ENCODE data around the gene SYNGAP1. TPM values are rescaled to one million over a fixed set of nuclear protein-coding genes. Genes with fewer than 3 reads are reported as not detected.

The SYNGAP1 gene
- total RNA-seq, 1 donor from 2014 or later = 3.3 TPM

- no peaks in the 10 kb centered on the region for H3K27me3 ChIP-seq (ENCODE audit: control insufficient read depth, insufficient read depth, low read length)
- no peak for DNase-seq (ENCODE audit: low read depth)
- H3K4me3 ChIP-seq (ENCODE audit: low read depth, low read length) = no peak overlapping the region
- no peaks in the 10 kb centered on the region for H3K36me3 ChIP-seq (ENCODE audit: control insufficient read depth, insufficient read depth, low read length)
- TF ChIP-seq CTCF (IDR thresholded peaks at IDR 0.05; ENCODE audit: insufficient read depth, low read length, poor library complexity, severe bottlenecking) = no peak
Measured at GRCh38 chr6:33432546-33432945, 12.7 kb downstream of the SYNGAP1 start.

- TF ChIP-seq CTCF (IDR thresholded peaks at IDR 0.05; ENCODE audit: insufficient read depth, low read length, poor library complexity, severe bottlenecking) = no peak
- H3K27me3 ChIP-seq (ENCODE audit: control insufficient read depth, insufficient read depth, low read length) = no peaks in the 10 kb centered on the region
- H3K4me3 ChIP-seq (ENCODE audit: low read depth, low read length) = no peak overlapping the region
- H3K36me3 ChIP-seq (ENCODE audit: control insufficient read depth, insufficient read depth, low read length) = peaks cover under 1% of the 10 kb centered on the region
- DNase-seq (ENCODE audit: low read depth) = no peak
Measured at GRCh38 chr6:33433001-33433543, 13.2 kb downstream of the SYNGAP1 start.

DNA sequence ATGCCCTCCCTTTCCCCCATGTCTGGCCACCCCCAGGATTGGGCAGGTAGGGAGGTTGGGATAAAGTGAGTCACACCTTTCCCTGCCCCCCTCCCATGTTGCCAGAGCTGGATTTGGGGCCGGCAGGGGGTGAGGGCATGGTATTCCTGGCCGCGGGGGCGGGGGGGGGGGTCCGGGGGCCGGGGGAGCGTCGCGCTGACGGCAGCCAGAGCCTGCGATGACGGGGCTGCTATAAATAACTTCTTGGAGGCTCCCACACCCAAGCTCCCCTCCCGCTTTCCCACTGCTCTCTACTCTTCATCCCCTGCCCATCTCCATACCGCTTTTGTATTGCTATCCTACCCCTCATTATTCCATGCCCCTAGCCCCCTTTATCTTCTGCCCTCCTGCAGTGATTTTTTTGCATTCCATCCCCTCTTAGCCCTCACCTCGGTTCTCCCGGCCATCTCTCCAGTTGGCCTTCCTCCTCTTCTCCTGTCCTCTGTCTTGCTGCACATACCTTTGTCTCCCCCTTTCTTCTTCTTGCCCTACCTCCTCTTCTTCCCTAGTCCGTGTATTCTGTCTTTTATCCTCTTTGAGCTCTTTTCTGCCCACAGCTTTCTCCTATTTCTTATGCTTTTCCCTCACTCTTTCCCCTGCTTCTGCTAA is 13.8 kb downstream of the SYNGAP1 start:
- Histone ChIP-seq H3K36me3 (ENCODE audit: control insufficient read depth, insufficient read depth, low read length) (peaks cover 1% of the 10 kb centered on the region), H3K27me3 (ENCODE audit: control insufficient read depth, insufficient read depth, low read length) (no peaks in the 10 kb centered on the region), H3K4me3 (ENCODE audit: low read depth, low read length) (no peak overlapping the region)
- TF ChIP-seq CTCF (IDR thresholded peaks at IDR 0.05; ENCODE audit: insufficient read depth, low read length, poor library complexity, severe bottlenecking) = no peak
- DNase-seq (ENCODE audit: low read depth) = no peak

GRCh38 chr6:33434961-33435360 is 15.1 kb downstream of the SYNGAP1 start:
- peaks cover 1% of the 10 kb centered on the region for H3K36me3 ChIP-seq (ENCODE audit: control insufficient read depth, insufficient read depth, low read length)
- no peaks in the 10 kb centered on the region for H3K27me3 ChIP-seq (ENCODE audit: control insufficient read depth, insufficient read depth, low read length)
- TF ChIP-seq CTCF (IDR thresholded peaks at IDR 0.05; ENCODE audit: insufficient read depth, low read length, poor library complexity, severe bottlenecking) = no peak
- DNase-seq (ENCODE audit: low read depth) = no peak
- no peak overlapping the region for H3K4me3 ChIP-seq (ENCODE audit: low read depth, low read length)

- H3K36me3 ChIP-seq (ENCODE audit: control insufficient read depth, insufficient read depth, low read length) = peaks cover 1% of the 10 kb centered on the region
- H3K27me3 ChIP-seq (ENCODE audit: control insufficient read depth, insufficient read depth, low read length) = no peaks in the 10 kb centered on the region
- DNase-seq (ENCODE audit: low read depth) = no peak
- no peak for TF ChIP-seq CTCF (IDR thresholded peaks at IDR 0.05; ENCODE audit: insufficient read depth, low read length, poor library complexity, severe bottlenecking)
- no peak overlapping the region for H3K4me3 ChIP-seq (ENCODE audit: low read depth, low read length)
Measured at GRCh38 chr6:33437666-33438065, 17.8 kb downstream of the SYNGAP1 start.
